Stomach (tissue), 4 donors: Measurements from ENCODE around the gene COG8.

Experiments used
- CTCF ChIP-seq, 7 experiments: fragments of 450-650 bp in 4 of 7; fragments of 200-600 bp in 3 of 7; sonication (generic) in 3 of 7; IDR thresholded peaks; one replicate each; pipeline ENCODE4 v1.5.1; 2016 to 2019; ENCODE audit warnings: antibody characterized with exemption in 7 of 7, control low read depth in 2 of 7, mild to moderate bottlenecking in 1 of 7
- EP300 ChIP-seq: sonication (generic); formaldehyde crosslinking; IDR thresholded peaks from one replicate; pipeline ENCODE4 v1.6.1; 2017; ENCODE audit warnings: antibody characterized with exemption
- POLR2A ChIP-seq, 4 donors: fragments of 450-650 bp; IDR thresholded peaks; one replicate each; pipeline ENCODE4 v1.6.1; 2016; ENCODE audit warnings: antibody characterized with exemption in 4 of 4, control low read depth in 2 of 4, mild to moderate bottlenecking in 1 of 4, moderate library complexity in 1 of 4
- POLR2AphosphoS5 ChIP-seq, 3 donors: sonication (generic); formaldehyde crosslinking; IDR thresholded peaks; one replicate each; pipeline ENCODE4 v1.6.1; 2016; ENCODE audit warnings: antibody characterized with exemption in 3 of 3

GRCh38 chr16:69382421-69382820, 43.1 kb upstream of the COG8 start:
- TF ChIP-seq CTCF (IDR thresholded peaks at IDR 0.05), result no peak
- no peak for TF ChIP-seq POLR2AphosphoS5 (IDR thresholded peaks at IDR 0.05)
- no peak for TF ChIP-seq POLR2A (IDR thresholded peaks at IDR 0.05)
- no peak for TF ChIP-seq EP300
